Activated CD4-positive, alpha-beta memory T cell treated with anti-CD3 and anti-CD28 coated beads for 36 hours (primary cell): Measurements from ENCODE around the gene ZNF260. TPM values are rescaled to one million over a fixed set of nuclear protein-coding genes. Genes with fewer than 3 reads are reported as not detected.
"Not testable (repeated sequence)": the region's sequence is repeated elsewhere in the genome, so short reads cannot be mapped to it uniquely, and the experiment has no call there.

Experiments
- CTCF ChIA-PET: fragments of 350-600 bp; sonication (Branson Sonifier 250); formaldehyde crosslinking; loops from one replicate; lab custom pipeline; 2021; ENCODE audit warnings: antibody characterized with exemption, inconsistent platforms; lab: Charles Lee
- POLR2A ChIA-PET: fragments of 350-600 bp; sonication (Branson Sonifier 250); formaldehyde crosslinking; loops from one replicate; lab custom pipeline; 2021; ENCODE audit warnings: antibody characterized with exemption; lab: Charles Lee
- DNase-seq: peaks from one replicate; pipeline ENCODE4 v3.0.0-alpha.2; 2020
- H3K27ac Mint-ChIP-seq: one replicate; pipeline ENCODE4 v1.8.0; 2021; ENCODE audit warnings: mixed read lengths
- H3K27me3 Mint-ChIP-seq: one replicate; pipeline ENCODE4 v1.8.0; 2021; ENCODE audit warnings: mixed read lengths
- H3K36me3 Mint-ChIP-seq: one replicate; pipeline ENCODE4 v1.8.0; 2021; ENCODE audit warnings: mixed read lengths
- H3K4me1 Mint-ChIP-seq: one replicate; pipeline ENCODE4 v1.8.0; 2021; ENCODE audit warnings: low read depth, mixed read lengths
- H3K4me3 Mint-ChIP-seq: one replicate; pipeline ENCODE4 v1.8.0; 2021; ENCODE audit warnings: mild to moderate bottlenecking, mixed read lengths
- H3K9me3 Mint-ChIP-seq: one replicate; pipeline ENCODE4 v1.8.0; 2021; ENCODE audit warnings: mixed read lengths
- intact Hi-C: fragments of 100-400 bp; cut with micrococcal nuclease; formaldehyde crosslinking; loops from one replicate; pipeline ENCODE4 v1.15.1; 2023
- total RNA-seq, 2 experiments: library from RNA; stranded (reverse); gene quantifications; one replicate each; pipeline ENCODE4 v1.2.3, GENCODE V29; 2021

Gene ZNF260
- total RNA-seq, 2 experiments from 2014 or later: 3.7 TPM

DNA sequence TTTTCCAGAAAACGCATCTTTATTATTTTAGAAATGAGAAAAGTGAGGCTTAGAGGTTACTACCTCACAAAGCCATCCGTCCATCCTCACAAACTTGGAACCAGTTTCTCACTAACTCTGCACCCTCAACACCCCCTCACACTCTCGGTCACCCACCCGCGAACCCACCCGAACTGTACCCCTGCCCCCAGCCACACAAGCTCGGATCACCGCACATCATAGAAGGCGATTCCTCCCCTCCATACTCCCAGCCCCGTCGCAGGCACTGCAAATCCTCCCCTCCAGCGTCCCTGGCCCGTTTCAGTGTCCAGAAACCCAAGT is 238 bp downstream of the ZNF260 start:
- Mint-ChIP-seq H3K36me3 (peaks cover 53% of the 10 kb centered on the region), H3K4me3 (peak overlapping the region; percentile 99), H3K27ac (peak overlapping the region; percentile 95), H3K4me1 (peaks cover 21% of the 10 kb centered on the region), H3K9me3 (peaks cover 45% of the 10 kb centered on the region), H3K27me3 (no peaks in the 10 kb centered on the region)
- CTCF ChIA-PET: interaction anchor here (1.0 kb wide), 1 partner anchor 46 kb away, joined by 4 read pairs; the partner anchor contains the start of gene ZNF529
- no peak for DNase-seq
- POLR2A ChIA-PET: interaction anchor here (1.0 to 3.6 kb wide), 2 partner anchors 39 to 313 kb away, joined by 5 to 17 read pairs; partner anchors contain the start of genes ZNF146, ZNF565 and ZNF566
- intact Hi-C loops: loop anchor here (1.0 to 2.0 kb wide), 12 partner anchors 39 to 691 kb away; partner anchors contain the start of genes ZFP14, ZFP82, ZNF345 and ZNF382

DNA sequence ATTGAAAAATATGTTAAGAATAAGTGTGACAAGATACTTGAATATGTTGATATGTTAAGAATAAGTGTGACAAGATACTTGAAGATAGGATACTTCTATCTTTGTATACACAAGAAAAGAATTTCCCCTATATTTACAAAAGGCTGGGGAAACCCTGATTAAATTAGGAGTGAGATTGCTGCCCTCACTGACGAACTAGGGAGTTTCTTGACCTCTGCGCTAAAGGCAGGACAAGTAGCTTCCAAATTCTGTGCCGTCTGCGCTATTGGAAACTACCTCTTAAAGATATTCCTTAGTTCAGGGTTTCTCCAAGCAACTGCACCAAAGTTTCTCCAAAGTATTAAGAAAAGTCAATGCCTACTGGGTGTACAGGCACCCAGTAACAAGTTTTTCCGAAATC is 730 bp downstream of the ZNF260 start:
- Mint-ChIP-seq H3K36me3 (peaks cover 53% of the 10 kb centered on the region), H3K27me3 (no peaks in the 10 kb centered on the region), H3K4me1 (peaks cover 21% of the 10 kb centered on the region), H3K4me3 (peak overlapping the region; percentile 99), H3K9me3 (peaks cover 49% of the 10 kb centered on the region), H3K27ac (peak overlapping the region; percentile 95)
- intact Hi-C loops: no loop called here
- no peak for DNase-seq
- CTCF ChIA-PET: no interaction called here
- POLR2A ChIA-PET: interaction anchor here (3.6 kb wide), 1 partner anchor 39 kb away, joined by 17 read pairs; the partner anchor contains the start of gene ZNF566

DNA sequence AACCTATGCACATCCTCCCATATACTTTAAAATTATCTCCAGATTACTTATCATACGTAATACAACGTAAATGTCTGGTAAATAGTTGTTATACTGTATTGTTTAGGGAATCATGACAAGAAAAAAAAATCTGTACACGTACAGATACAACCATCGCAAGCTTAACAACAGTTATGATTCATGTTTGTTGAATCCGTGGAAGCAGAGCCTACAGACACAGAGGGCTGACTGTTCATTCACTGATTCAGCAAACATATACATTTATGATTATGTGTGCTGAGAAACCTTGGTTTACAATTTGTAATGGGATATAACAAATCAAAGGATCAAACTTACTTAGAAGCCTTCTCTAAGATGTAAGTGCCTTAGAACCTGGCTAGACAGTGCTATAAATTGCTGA is 1.5 kb downstream of the ZNF260 start:
- peaks cover 21% of the 10 kb centered on the region for H3K4me1 Mint-ChIP-seq
- intact Hi-C loops: no loop called here
- H3K27ac Mint-ChIP-seq: no peak overlapping the region
- peak overlapping the region; percentile 55 for H3K4me3 Mint-ChIP-seq
- ChIA-PET CTCF (no interaction called here), POLR2A (interaction anchor here (3.6 kb wide), 1 partner anchor 38 kb away, joined by 17 read pairs; the partner anchor contains the start of gene ZNF566)
- peaks cover 54% of the 10 kb centered on the region for H3K36me3 Mint-ChIP-seq
- H3K9me3 Mint-ChIP-seq: peaks cover 49% of the 10 kb centered on the region
- DNase-seq: no peak
- H3K27me3 Mint-ChIP-seq: no peaks in the 10 kb centered on the region

DNA sequence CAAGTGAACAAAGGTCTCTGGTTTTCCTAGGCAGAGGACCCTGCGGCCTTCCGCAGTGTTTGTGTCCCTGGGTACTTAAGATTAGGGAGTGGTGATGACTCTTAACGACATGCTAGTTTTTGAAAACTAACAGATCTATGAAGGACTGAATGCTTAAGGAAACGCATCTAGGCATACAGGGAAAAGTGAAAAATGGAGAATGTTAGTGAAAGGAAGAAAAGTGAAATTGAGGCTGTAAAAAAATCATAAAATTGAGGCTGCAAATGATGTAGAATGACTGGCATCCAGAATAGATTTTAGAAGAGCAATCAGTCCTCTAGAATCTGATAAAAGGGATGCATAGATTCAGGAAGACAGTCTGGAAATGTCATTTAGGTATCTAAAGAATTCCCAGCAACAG is 3.5 kb downstream of the ZNF260 start:
- H3K27ac Mint-ChIP-seq: no peak overlapping the region
- POLR2A ChIA-PET: no interaction called here
- peaks cover 21% of the 10 kb centered on the region for H3K4me1 Mint-ChIP-seq
- H3K9me3 Mint-ChIP-seq: peaks cover 52% of the 10 kb centered on the region
- H3K4me3 Mint-ChIP-seq: no peak overlapping the region
- intact Hi-C loops: no loop called here
- peaks cover 64% of the 10 kb centered on the region for H3K36me3 Mint-ChIP-seq
- H3K27me3 Mint-ChIP-seq: no peaks in the 10 kb centered on the region
- DNase-seq: no peak
- CTCF ChIA-PET: no interaction called here

DNA sequence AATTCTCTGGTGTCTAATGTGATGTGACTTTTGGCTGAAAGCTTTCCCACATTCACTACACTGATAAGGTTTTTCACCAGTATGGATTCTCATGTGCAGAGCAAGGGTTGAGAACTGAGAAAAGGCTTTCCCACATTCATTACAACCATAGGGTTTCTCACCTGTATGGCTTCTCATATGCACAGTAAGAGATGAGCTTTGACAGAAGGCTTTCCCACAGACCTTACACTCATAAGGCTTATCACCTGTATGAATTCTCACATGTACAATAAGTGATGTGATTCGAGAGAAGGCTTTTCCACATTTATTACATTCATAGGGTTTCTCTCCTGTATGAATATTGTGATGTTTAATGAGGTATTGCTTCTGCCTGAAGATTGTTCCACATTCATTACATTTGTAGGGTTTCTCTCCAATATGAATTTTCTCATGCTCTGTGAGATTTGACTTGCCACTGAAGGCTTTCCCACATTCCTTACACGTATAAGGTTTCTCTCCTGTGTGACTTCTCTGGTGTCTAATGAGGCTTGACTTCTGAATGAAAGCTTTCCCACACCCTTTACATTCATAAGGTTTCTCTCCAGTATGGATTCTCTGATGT is 14.0 kb downstream of the ZNF260 start:
- Mint-ChIP-seq H3K27me3 (no peaks in the 10 kb centered on the region), H3K27ac (no peak overlapping the region), H3K4me3 (no peak overlapping the region), H3K9me3 (peaks cover 77% of the 10 kb centered on the region), H3K36me3 (peaks cover 66% of the 10 kb centered on the region), H3K4me1 (no peaks in the 10 kb centered on the region)
- no peak for DNase-seq
- ChIA-PET CTCF (no interaction called here), POLR2A (no interaction called here)
- intact Hi-C loops: no loop called here

DNA sequence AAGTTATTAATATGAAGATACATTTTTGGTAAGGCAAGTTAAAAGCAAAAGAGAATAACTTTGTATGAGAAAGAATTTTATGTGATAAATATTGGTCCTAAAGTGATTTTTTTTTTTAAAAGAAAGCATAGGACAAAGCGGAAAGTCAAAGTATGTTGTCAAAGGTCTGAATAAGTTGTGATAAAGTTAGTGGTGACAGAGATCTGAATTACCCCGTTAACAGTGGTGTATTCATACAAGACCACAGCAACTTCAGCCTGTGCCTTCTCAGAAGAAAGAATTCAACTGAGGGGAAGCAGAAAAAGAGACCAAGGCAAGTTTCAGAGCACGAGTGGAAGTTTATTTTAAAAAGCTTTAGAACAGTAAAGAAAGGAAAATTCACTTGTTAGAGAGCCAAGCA is 19.7 kb downstream of the ZNF260 start:
- intact Hi-C loops: no loop called here
- no peak for DNase-seq
- no peaks in the 10 kb centered on the region for H3K4me1 Mint-ChIP-seq
- H3K27me3 Mint-ChIP-seq: no peaks in the 10 kb centered on the region
- no peak overlapping the region for H3K27ac Mint-ChIP-seq
- peaks cover 27% of the 10 kb centered on the region for H3K36me3 Mint-ChIP-seq
- ChIA-PET CTCF (no interaction called here), POLR2A (no interaction called here)
- no peak overlapping the region for H3K4me3 Mint-ChIP-seq
- H3K9me3 Mint-ChIP-seq: peaks cover 52% of the 10 kb centered on the region

DNA sequence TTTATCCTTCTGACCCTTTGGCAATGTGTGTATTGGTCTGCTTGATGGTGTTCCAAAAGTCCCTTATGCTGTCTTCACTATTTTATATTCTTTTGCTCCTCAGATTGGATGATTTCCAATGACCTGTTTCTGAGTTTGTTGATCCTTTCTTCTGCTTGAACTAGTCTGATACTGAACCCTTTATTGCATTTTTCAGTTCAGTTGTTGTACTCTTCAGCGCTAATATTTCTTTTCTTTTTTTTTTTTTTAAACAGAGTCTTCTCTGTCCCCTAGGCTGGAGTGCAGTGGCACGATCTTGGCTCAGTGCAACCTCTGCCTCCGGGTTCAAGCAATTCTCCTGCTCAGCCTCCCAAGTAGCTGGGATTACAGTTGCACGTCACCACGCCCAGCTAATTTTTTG is 26.1 kb downstream of the ZNF260 start:
- no peaks in the 10 kb centered on the region for H3K4me1 Mint-ChIP-seq
- no peak for DNase-seq
- peaks cover 48% of the 10 kb centered on the region for H3K9me3 Mint-ChIP-seq
- peaks cover 25% of the 10 kb centered on the region for H3K36me3 Mint-ChIP-seq
- H3K4me3 Mint-ChIP-seq: no peak overlapping the region
- no peaks in the 10 kb centered on the region for H3K27me3 Mint-ChIP-seq
- no peak overlapping the region for H3K27ac Mint-ChIP-seq
- CTCF ChIA-PET: no interaction called here
- intact Hi-C loops: no loop called here
- POLR2A ChIA-PET: interaction anchor here (0.6 kb wide), 1 partner anchor 284 kb away, joined by 4 read pairs; no protein-coding TSS in a partner anchor

DNA sequence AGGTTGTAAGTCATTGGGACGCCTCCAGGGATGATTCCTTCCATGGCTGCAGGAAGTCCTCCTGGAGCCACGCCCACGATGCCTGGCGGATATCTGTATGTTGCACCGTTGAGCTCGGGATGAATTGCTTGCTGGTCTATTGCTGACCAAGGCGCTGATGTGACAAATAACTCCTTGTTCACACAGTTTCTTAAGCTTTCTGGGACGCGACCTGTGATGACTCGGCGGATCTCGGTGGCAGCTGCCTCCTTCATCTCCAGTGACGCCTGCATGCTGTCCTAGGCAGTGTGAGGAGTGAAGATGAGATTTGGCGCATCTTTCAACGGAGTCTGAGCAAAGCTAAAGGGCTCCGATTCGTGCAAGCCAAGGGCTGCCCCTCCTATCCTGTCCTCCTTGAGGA is 31.1 kb downstream of the ZNF260 start:
- H3K9me3 Mint-ChIP-seq: peaks cover 36% of the 10 kb centered on the region
- CTCF ChIA-PET: no interaction called here
- no peaks in the 10 kb centered on the region for H3K4me1 Mint-ChIP-seq
- POLR2A ChIA-PET: no interaction called here
- DNase-seq: no peak
- peaks cover 7% of the 10 kb centered on the region for H3K36me3 Mint-ChIP-seq
- no peak overlapping the region for H3K27ac Mint-ChIP-seq
- H3K27me3 Mint-ChIP-seq: no peaks in the 10 kb centered on the region
- intact Hi-C loops: no loop called here
- H3K4me3 Mint-ChIP-seq: no peak overlapping the region

DNA sequence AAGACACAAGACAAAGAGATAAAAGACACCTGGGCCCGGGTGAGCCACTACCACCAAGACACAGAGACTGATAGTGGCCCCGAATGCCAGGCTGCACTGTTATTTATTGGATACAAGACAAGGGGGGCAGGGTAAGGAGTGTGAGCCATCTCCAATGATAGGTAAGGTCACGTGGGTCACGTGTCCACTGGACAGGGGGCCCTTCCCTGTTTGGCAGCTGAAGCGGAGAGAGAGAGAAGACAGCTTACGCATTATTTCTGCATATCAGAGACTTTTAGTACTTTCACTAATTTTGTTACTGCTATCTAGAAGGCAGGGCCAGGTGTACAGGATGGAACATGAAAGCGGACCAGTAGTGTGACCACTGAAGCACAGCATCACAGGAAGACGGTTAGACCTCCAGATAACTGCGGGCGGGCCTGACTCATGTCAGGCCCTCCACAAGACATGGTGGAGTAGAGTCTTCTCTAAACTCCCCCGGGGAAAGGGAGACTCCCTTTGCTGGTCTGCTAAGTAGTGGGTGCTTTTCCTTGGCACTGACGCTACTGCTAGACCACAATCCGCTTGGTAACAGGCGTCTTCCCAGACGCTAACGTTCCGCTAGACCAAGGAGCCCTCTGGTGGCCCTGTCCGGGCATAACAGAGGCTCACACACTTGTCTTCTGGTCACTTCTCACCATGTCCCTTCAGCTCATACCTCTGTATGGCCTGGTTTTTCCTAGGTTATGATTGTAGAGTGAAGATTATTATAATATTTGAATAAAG is 35.2 kb downstream of the ZNF260 start:
- DNase-seq: peak; percentile 59
- Mint-ChIP-seq H3K9me3 (peaks cover 26% of the 10 kb centered on the region), H3K4me1 (peaks cover 14% of the 10 kb centered on the region)
- H3K27ac Mint-ChIP-seq, H3K4me3 Mint-ChIP-seq, CTCF ChIA-PET, intact Hi-C loops, H3K27me3 Mint-ChIP-seq, POLR2A ChIA-PET, H3K36me3 Mint-ChIP-seq: not testable (repeated sequence)

DNA sequence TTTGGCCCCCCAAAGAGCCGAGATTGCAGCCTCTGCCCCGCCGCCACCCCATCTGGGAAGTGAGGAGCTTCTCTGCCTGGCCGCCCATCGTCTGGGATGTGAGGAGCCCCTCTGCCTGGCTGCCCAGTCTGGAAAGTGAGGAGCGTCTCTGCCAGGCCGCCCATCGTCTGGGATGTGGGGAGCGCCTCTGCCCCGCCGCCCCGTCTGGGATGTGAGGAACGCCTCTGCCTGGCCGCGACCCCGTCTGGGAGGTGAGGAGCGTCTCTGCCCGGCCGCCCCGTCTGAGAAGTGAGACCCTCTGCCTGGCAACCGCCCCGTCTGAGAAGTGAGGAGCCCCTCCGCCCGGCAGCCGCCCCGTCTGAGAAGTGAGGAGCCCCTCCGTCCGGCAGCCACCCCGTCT is 37.2 kb downstream of the ZNF260 start:
- H3K27me3 Mint-ChIP-seq, POLR2A ChIA-PET, DNase-seq, CTCF ChIA-PET, H3K4me3 Mint-ChIP-seq, intact Hi-C loops: not testable (repeated sequence)
- Mint-ChIP-seq H3K9me3 (peaks cover 19% of the 10 kb centered on the region), H3K36me3 (peaks cover 15% of the 10 kb centered on the region), H3K4me1 (peaks cover 23% of the 10 kb centered on the region), H3K27ac (peak overlapping the region; percentile 99)

DNA sequence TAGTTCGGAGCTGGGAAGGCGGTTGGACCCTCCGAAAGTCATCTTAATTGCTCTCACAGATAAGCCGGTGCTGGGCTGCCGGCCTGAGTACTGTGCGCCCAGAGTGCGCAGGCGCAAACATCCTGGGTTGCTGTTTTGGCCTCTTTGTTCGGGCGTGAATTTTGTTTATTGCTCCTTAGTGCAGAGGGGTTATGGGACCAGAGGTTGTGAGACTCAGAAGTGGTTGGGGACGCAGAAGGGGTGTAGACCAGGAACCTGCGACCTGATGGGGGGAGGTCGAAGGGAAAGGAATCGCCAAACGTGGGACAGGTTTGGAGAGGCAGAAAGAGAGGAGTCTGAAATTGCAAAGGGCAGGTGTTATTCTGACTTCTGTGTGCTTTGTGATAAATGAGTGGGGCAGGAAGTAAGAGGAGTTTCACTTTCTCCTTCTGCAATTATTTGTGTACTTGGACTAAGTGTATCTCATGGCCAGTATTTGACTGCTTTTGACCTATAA is 38.1 kb downstream of the ZNF260 start:
- intact Hi-C loops: loop anchor here (1.0 to 5.0 kb wide), 13 partner anchors 38 to 977 kb away; partner anchors contain the start of genes TBCB, ZFP14, ZFP82 and ZNF146
- H3K36me3 Mint-ChIP-seq: peaks cover 18% of the 10 kb centered on the region
- peak overlapping the region; percentile 95 for H3K4me3 Mint-ChIP-seq
- peaks cover 23% of the 10 kb centered on the region for H3K4me1 Mint-ChIP-seq
- peak; percentile 78 for DNase-seq
- ChIA-PET POLR2A (interaction anchor here (0.7 to 2.4 kb wide), 9 partner anchors 11 to 360 kb away, joined by 3 to 17 read pairs (median 8); partner anchors contain the start of genes ZNF146, ZNF260, ZNF382 and ZNF461), CTCF (interaction anchor here (0.6 to 1.9 kb wide), 2 partner anchors 111 to 115 kb away, joined by 3 to 6 read pairs; partner anchors contain the start of genes ZFP14 and ZNF382)
- H3K9me3 Mint-ChIP-seq: peaks cover 20% of the 10 kb centered on the region
- peak overlapping the region; percentile 99 for H3K27ac Mint-ChIP-seq
- no peaks in the 10 kb centered on the region for H3K27me3 Mint-ChIP-seq
